Tongue (tissue), 2 donors: ENCODE data around the gene TMEM250. TPM values are rescaled to one million over a fixed set of nuclear protein-coding genes. Genes with fewer than 3 reads are reported as not detected.
"Not testable (repeated sequence)": the region's sequence is repeated elsewhere in the genome, so short reads cannot be mapped to it uniquely, and the experiment has no call there.

Source experiments
- DNase-seq: peaks from one replicate; pipeline ENCODE4 v3.0.0-alpha.2; 2015
- total RNA-seq: library from RNA; depleted of rRNA; stranded (reverse); fragments of >200 nt; gene quantifications from one replicate; pipeline ENCODE4 v1.2.3, GENCODE V29; 2014

TMEM250 gene
- total RNA-seq, 1 donor from 2014 or later = 28.0 TPM

DNA sequence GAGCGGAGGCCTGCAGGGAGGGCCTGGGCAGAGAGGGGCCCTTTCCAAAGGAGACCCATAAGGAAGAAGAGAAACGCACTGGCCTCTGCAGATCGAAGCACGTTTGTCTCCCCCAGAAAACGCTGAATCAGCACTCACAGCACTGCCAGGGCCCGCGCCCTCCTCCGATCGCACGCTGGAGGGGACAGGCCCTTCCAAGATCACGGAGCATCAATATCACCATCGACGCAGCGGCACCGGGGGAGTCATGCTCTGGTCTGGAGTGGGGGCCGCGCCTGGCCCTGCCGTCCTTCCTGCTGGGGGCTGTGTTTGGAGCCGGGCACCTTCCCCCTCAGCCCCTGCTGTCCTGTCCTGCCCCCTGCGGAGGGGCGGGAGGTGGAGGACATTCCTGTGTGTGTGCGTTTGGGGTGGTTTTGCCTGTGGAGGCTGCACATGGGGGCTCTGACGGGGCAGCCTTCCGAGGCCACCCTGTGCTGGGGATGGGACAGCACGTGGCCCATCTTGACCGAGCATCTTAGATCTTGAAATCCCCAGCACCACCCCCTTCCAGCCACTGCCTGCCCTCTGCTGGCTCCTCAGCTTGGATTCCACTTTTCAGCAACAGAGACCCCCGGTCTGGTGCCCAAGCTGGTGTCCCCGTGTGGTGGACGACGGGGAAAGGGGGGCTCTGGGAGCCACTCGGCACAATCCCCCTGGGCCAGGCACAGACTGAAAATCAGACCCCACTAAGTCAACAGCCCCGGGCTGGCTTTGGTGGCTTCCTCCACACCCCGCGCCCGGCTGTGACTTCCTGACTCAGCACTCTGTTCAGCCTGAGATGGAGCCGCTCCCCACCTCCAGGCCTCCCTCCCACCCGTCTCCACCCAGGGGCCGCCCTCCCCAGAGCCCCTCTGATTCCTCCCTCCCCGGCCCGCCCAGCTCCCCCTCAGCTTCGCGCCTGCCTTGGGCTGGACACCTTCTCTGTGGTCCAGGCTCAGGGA, 8.3 kb downstream of the TMEM250 start:
- no peak for DNase-seq

DNA sequence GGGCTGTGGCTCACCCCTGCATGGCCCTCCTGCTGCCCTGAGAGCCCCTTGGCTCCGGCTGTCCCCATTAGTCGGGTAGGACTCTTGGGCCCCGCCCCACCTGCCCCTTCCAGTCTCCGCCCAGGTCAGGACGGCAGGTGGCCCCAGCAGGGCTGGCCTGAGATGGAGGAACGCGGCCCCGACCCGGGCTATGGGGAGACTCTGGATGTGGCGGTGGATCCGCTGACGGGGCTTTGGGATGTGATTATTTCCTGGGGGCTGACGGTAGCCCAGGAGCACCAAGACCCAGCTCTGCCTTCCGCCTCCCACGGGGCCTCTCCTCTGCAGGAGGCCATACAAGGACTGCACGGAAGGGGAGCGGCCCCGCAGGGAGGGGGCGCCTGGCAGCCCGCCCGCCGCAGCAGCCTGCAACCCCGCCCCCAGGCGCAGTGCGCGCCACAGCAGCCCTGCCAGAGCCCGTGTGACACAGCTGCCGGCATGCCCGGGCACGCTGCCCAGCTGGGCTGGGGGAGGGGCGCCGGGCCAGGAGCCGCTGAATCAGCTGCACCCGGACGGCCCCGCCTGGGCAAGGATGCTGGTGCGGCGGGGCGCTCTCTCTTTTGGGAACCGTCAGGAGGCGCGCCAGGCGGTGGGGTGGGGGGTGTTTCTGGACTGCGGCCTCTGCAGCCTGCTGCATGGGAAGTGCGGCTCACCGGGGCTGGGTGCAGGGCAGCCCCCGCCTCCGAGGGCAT, 9.2 kb downstream of the TMEM250 start:
- peak; percentile 96 for DNase-seq

DNA sequence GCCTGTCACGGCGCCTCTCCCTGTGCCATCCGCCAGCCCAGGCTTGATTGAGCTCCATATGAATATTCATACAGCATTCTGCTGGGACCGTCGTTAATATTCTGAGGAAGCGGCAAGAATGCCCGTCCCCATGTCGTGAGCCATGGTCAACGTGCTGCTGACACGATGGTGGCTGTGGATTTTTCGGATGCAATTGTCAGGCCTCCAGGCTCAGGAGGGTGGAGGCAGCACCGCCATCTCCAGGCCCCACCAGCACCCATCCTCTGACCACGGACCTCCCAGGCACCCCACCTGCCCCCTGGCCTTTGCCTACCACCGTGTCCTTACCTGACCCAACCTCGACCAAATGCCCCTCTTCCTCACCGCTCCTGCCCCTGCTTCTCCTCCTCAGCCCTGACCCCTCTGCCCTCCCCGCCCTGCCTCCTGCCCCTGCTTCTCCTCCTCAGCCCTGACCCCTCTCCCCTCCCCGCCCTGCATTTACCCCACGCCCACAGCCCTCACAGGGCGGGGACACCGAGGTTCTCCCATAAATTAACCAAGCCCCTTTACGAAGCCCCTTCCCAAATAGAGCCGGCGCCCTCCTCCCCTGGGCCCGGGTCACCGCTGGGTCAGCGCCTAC, 9.9 kb downstream of the TMEM250 start:
- DNase-seq = no peak

DNA sequence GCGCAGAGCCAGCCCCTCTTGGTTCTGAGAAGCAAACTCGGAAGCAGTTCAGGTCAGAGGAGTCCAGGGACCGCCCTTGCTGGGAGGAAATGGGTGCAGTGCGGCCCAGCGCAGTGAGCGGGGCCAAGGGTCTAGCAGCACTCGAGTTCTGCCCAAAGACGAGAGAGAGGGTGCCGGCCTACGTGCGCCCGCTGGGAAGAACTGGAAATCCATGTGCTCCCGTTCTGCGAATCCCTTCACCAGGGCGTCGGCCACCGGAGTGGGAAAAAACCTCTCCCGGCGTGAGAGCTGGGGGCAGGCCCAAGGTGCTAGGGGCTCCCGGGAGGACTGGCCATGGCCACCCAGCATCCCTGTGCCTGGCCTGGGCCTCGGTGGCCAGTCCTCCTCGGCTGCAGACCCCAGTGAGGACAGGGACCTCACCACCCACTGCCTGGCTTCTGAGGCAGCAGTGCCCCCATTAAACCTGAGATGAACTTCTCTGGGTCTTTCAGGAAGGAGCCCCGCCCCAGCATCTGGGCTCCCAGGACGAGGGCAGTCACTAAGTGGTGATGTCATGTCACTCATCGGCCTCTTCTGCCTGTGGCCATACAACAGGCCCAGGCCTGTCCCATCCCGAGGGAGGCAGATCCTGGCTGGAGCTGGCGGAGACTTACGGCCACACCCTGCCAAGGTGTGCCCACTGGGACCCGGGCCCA, 10.6 kb downstream of the TMEM250 start:
- peak; percentile 52 for DNase-seq

DNA sequence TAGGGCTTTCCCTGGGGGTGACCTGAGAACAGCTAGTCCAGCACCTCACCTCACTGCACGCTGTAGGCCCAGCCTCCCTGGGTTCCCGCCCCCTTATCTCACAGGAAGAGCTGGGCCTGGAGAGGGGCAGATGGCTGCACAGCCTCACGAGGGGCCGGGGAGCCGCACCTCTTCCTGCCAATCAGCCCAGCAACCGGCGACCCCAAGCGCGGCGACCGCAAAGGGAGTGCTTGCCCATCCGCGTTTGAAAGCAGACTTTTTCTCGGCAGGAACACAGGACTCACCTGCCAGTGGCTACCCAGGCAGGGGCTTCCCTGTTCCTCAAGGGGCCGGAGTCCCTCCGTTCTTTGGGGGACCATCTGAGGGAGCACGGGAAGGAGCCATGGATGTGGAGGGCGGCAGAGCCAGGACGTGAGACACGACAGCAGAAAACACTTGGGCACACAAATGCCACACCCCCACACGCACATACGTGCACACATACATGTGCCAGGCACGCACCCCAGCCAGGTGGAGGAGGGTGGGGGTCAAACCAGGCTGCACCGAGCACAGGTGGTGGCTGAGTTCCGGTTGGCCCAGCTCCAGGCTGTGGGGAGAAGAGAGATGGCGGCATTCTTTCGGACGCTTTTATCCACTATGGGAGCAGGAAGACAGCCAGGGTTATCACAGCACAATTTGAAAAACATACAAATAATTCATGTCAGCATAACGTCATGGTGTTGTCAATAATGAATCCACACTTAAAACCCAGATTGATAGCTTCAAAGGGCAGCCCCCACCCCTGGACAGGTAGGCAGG, 11.3 kb downstream of the TMEM250 start:
- no peak for DNase-seq

DNA sequence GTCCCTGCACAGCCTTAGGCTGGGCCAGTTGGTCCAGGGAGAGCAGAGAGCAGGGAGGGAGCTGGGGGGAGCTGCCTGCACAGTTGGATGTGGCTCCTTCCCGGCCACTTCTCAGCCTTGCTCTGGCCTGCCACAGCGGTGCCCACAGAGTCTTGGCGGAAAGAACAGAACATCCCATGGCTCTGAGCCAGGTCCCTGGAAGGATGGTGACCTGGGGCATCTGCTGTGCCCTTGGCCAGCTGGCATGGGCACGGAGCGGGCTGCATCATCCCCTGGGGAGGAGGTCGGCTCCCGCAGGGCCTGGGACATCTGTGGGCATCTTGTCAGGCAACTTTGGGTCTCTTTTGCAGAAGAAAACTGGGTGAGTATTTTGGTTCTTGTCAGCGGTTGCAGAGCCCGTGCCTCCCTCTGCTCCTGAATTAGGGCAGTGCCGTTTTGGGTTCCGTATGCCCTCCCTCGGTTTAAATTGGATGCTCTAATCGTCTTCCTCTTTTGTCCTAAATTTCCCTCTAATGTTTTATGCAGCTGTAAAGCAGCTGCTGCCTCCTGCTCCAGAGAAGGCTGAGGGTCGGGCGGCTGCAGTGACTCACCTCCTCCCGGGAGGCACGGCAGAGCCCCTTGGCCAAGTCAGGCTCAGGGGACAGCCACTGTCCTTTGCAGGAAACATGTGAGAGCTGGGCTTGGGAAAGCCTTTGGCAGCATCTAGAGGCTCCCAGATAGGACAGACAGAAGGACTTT, 13.1 kb downstream of the TMEM250 start:
- peak; percentile 82 for DNase-seq

DNA sequence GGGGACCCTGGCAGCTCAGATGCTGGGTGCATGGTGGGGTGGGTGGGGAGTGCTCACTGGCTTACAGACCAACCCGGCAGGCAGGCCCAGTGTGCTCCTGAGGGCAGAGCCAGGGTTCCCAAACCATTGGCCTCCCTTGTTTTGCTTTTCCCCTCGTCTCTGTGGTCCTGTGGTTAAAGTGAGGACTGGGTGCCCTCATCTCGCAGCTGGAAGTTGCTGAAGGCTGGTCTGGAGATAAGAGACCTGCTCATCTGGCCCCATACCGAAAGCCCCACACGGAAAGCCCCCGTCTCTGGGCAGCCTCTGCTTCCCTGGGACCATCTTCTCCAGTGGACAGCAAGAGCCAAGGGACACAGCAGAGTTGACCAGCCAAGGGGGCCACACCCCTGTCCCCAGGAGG, 13.8 kb downstream of the TMEM250 start:
- DNase-seq = no peak

DNA sequence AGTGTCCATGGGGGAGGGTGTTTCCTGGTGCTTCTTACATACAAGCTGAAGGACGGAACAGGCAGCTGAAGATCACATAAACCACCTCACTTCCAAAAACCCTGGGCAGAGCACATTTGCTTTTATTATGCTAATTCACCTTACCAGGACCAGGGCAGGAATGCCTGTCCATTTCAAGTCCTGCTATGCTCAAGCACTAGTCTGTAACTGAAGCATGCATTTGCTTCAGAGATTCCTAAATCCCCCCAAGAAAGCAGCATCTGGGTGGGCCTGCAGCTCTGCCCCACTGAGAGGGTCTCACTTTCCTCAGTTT, 14.2 kb downstream of the TMEM250 start:
- no peak for DNase-seq

DNA sequence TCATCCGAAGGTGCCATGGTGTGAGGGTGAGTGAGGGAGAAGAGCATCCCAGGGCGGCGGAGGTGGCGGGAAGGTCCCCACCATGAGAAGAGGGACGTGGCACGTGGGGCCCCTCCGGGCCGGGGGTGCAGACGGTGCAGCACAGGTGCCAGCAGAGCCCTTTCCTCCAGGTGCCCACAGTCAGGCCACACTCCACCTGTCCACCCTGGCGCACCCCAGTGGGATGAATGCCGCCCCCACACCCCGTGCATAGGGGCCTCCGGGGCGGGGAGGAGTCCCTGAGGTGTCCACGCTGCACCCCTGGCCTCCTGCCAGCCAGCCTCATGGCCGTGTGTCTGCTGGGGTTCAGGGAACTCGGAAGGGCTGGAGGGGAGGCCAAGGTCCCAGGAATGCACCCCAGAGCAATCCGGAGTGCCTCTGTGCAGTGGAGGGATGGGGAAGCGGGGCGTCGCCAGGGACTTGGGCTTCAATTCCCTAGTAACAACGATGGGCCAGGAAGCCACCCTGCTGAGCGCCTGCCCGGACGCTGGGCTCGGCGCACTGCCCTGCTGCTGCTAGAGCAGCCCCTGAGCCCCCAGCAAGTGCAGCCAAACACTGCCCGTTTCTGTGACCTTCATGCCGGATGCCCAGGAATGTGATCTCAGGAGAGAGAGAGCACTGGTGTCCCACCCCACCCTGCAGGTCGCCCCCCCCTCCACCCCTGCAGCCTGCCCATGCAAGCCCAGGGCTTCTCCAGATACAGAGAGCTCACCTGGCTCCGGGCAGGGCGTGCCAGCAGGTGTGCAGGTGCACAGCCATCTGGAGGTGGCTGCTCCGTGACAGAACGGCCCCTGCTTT, 14.8 kb downstream of the TMEM250 start:
- DNase-seq = no peak

DNA sequence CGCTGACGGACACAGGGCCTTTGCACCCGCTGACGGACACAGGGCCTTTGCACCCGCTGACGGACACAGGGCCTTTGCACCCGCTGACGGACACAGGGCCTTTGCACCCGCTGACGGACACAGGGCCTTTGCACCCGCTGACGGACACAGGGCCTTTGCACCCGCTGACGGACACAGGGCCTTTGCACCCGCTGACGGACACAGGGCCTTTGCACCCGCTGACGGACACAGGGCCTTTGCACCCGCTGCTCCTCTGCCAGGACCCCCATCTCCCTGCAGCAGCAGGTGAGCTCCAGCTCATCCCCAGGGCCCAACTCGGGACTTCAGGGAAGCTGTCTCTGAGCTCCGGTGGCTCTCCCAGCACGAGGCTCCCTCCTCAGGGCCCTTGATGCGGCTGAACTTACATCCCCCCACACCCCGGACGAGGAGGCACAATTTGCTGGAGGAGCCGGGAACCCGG, 17.0 kb downstream of the TMEM250 start:
- not testable (repeated sequence) for DNase-seq

DNA sequence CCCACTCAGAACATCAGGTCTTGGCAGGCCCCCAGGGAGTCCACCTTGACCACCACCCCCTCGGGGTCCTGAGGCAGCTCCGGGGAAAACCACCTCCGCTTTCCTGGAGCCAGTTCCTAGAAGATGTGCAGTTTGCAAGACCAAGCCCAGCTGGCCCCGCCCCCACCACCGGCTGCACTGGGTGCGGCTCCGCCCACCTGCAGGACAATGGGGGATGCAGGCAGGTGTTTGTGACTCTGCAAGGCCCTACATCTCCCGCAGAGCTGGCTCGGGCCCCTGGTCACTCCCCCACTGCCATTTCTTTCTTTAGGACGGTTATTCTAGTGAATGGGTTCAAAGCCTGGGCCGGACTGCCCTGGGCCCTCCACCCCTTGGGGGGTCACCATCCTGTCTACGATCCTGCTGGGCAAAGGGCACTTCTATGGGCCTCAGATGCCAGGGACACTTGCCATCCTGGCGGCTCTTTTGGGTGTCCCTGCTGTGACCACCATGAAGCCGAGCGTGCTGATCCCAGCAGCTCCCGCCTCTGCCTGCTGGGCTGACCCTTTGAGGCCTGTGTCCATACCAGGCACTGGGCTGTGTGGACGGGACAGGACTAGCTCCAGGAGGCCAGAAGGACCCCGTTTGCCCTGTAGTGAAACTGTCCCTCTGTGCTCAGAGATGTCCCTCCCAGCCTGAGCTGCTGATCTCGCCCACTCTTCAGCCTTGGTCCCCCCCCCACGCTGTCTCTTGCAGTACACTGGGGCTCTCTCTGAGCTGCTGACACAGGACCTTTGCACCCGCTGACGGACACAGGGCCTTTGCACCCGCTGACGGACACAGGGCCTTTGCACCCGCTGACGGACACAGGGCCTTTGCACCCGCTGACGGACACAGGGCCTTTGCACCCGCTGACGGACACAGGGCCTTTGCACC, 17.7 kb downstream of the TMEM250 start:
- DNase-seq = no peak

DNA sequence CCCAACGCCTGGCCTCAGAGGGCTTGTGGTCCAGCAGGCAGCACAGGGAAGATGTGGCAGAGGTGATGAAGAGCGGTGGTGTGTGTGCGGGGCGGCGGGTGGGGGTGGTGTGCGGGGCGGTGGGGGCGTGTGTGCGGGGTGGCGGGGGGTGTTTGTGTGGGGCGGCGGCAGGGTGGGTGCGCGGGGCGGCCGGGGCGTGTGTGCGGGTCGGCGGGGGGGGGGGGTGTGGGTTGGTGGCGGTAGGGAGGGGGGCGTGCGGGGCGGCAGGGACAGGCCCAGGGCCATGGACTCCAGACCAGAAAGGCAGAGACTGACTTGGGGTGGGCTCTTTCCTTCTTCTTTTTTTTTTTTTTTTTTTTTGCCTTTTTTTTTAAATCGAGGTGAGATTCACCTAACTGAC, 19.1 kb downstream of the TMEM250 start:
- no peak for DNase-seq

DNA sequence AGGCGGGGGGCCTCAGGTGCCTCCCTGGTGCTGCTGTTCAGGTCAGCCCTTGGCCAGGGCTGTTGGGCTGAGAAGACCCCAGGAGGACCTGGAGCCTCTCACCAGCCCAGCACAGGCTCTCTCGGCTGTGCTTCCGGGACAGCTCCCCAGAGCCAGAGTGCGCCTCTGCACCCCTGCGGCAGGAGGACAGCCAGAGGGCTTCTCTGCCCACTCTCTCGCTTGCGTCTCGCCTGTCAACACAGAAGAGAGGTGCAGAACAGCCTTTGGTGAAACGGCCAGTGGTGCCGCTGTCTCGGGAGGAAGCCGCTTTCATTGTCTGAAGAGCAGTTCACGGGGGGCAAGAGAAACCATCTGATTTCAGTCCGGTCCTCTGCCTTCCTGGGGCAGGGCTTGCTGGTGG, 19.8 kb downstream of the TMEM250 start:
- DNase-seq = no peak

DNA sequence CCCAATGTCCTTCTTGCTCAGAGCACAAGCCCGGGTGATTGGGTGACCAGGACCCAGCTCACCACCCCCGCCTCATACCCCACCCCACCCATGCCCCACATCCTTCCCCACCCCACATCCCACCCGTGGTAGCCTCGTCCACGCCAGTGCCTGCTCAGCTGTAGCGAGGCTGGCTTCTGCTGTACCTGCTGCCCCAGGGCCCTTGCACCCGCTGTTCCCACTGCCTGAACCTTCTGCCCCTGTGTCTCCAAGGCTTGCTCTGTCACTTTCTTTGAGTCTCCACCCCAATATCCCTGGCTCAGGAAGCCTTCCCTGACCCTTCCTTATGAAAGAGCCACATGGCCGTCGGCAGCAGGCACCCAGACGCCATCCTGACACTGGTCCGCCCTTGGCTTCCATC, 20.5 kb downstream of the TMEM250 start:
- no peak for DNase-seq

DNA sequence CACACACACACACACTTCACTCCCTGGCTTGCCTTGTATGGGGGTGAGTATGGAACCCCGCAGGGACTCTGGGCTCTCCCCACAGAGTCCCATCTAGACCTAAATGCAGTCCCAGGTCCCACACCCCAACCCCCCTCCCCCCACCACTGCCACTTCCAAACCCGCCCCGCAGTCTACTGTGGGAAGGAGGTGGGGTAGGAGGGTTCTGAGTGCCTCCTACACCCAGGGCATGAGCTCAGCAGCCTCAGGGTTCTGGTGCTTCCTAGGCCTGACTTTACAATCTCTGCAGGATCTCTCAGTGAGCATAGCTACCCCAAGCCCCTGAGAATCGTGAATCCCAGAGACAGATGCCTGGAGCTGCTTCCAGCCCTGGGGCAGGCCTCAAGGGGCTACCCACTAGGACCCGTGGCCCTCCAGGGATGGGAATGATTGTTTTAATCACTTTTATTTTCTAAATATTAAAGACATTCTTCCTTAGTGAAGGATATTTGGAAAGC, 22.1 kb downstream of the TMEM250 start:
- DNase-seq = no peak

DNA sequence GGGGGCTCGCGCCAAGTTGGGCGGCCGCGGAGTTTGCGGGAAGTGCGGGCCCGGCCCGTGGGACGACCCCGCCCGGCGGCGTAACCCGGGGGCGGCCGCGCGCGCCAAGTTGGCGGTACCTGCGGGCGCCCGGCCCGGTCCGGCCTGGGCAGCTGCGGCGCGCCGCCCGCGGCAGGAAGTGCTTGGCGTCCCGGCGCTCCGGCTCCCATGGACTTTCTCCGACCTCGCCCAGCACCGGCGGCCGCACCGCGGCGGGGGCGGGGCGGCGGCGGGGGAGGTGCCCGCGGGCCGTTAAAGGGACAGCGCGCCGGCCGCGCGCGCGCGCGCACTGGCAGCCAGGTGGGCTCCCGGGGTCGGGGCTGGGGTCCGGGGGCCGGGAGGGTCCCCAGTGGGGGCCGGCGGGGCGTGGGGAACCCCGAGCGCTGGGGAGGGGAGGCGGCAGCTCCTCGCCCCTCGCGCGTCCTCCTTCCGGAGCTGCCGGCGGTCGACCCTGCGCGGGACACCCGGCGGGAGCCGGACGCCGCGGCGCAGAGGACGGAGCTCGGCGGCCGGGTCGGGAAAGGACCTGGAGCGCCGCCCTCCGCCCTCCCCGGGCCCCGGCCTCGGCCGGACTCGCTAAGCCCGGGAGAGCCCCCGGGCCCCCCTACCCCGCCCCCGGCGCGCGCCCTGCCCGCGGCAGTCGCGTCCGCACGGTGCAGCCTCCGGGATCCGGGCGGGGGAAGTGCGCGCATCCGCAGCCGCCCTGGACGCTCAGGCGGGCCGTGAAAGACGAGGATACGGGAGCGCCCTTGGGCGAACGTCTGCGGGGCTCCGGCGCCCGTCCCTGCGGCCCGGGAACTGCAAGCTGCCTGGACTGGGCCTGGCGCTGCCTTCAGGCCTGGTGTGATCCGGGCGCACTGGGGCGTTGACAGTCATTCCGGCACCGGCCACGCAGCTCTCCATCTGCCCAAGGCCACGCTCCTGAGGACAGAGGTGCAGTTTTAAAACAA, 23.3 kb downstream of the TMEM250 start, which contains the start of gene NACC2:
Gene NACC2, minus strand, starts transcription at position 220 of the 989 bp plus-strand sequence. CDS start 44,768 bp downstream, outside the sequence.
- DNase-seq = peak; percentile 55
